Measurements from ENCODE around the gene AJAP1. TPM values are rescaled to one million over a fixed set of nuclear protein-coding genes. Genes with fewer than 3 reads are reported as not detected.

AJAP1 gene
- total RNA-seq, 2 donors from 2014 or later = 0.04 to 0.08 TPM

DNA sequence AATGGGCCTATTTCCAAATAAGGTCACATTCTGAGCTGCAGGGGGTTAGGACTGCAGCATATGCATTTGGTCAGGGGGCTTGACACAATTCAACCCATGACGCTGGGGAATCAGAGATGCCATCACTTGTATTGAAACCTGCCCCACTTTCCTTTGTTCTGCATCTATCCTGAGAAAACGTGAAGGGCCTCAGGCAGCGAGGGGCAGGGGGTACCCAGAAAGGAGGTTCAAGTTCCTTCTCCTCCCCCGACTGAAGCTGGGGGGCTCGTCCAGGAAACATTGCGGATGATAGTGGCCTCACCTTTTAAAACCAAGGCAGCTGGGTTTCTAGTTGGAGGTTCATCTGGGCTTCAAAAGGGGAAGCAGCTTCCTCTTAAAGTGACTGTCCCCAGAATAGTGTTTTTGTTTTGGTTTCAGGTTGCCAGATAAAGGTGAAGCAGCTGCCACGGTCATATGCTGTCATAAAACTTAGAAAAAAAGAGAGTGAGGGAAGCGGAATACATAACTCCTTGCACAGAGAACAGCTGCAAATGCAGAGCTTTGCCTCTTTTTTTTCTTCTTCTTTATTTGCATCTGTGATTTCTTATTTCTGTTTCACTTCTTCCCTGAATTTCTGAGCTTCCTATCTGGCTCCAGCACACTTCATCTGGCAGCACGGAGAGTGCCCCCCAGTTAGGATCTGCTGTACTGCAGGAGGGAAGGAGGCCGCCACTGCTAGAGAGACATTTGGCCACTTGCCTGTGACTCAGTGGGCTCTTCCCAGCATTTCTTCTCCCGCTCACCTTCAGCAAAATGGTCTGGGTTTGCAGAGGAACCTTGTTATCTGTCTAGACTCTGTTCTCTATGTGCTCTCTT lies 142.0 kb downstream of the AJAP1 start:
- Histone ChIP-seq H3K4me3 (no peak overlapping the region), H3K27ac (no peak overlapping the region), H3K4me1 (no peaks in the 10 kb centered on the region), H3K36me3 (no peaks in the 10 kb centered on the region), H3K27me3 (no peaks in the 10 kb centered on the region), H3K9me3 (no peaks in the 10 kb centered on the region)
- no peak for DNase-seq (ENCODE audit: low spot score)
- TF ChIP-seq, protein P1, sequence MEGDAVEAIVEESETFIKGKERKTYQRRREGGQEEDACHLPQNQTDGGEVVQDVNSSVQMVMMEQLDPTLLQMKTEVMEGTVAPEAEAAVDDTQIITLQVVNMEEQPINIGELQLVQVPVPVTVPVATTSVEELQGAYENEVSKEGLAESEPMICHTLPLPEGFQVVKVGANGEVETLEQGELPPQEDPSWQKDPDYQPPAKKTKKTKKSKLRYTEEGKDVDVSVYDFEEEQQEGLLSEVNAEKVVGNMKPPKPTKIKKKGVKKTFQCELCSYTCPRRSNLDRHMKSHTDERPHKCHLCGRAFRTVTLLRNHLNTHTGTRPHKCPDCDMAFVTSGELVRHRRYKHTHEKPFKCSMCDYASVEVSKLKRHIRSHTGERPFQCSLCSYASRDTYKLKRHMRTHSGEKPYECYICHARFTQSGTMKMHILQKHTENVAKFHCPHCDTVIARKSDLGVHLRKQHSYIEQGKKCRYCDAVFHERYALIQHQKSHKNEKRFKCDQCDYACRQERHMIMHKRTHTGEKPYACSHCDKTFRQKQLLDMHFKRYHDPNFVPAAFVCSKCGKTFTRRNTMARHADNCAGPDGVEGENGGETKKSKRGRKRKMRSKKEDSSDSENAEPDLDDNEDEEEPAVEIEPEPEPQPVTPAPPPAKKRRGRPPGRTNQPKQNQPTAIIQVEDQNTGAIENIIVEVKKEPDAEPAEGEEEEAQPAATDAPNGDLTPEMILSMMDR (IDR thresholded peaks at IDR 0.05) = no peak

DNA sequence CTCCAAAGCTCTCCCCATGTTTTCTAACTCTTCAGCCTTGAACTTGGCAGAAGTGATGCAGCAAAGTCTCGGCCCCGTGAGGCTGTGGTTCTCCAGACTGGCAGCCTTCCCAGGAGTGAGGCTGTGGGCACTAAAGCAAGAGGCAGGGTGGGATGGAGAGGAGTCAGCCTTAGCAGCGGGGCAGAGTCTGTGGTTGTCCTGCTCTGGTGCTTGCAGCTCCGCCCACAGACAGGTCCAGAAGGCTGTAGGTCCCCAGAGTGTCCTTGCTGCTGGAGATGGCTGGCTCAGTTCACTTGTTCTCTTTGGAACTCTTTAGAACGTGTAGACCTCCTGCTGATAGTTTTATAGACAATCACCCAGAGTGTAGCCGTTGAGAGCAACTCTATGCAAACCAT lies 142.6 kb downstream of the AJAP1 start:
- no peak for DNase-seq (ENCODE audit: low spot score)
- TF ChIP-seq, protein P1 (IDR thresholded peaks at IDR 0.05) = no peak

DNA sequence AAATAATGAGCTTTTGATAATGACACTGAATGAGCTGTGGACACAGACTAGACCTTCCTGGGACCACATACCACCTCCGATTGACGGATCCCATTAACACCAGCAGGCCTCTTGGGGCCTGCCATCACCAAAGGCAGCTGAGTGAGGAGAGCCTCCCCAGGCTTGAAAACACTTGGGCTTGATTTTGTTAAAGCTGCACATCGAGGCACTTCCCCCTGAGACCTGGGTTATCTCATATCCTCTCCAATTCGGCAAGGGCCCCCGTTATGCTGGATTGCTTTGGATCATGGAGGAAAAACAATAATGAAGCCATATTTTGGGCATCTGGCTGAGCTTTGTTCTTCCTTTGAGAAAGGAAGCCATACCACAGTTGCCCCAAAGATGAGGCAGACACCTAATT lies 143.0 kb downstream of the AJAP1 start:
- Histone ChIP-seq H3K4me1 (no peaks in the 10 kb centered on the region), H3K27ac (no peak overlapping the region), H3K27me3 (no peaks in the 10 kb centered on the region), H3K4me3 (no peak overlapping the region), H3K36me3 (no peaks in the 10 kb centered on the region), H3K9me3 (no peaks in the 10 kb centered on the region)
- DNase-seq (ENCODE audit: low spot score) = no peak
- TF ChIP-seq, protein P1 (IDR thresholded peaks at IDR 0.05) = no peak

More for the DNA sequence above, 142.6 kb downstream of the AJAP1 start:
- H3K36me3 ChIP-seq = no peaks in the 10 kb centered on the region
- H3K4me1 ChIP-seq = no peaks in the 10 kb centered on the region
- no peak overlapping the region for H3K27ac ChIP-seq
- no peaks in the 10 kb centered on the region for H3K9me3 ChIP-seq
- no peak overlapping the region for H3K4me3 ChIP-seq
- H3K27me3 ChIP-seq = no peaks in the 10 kb centered on the region

DNA sequence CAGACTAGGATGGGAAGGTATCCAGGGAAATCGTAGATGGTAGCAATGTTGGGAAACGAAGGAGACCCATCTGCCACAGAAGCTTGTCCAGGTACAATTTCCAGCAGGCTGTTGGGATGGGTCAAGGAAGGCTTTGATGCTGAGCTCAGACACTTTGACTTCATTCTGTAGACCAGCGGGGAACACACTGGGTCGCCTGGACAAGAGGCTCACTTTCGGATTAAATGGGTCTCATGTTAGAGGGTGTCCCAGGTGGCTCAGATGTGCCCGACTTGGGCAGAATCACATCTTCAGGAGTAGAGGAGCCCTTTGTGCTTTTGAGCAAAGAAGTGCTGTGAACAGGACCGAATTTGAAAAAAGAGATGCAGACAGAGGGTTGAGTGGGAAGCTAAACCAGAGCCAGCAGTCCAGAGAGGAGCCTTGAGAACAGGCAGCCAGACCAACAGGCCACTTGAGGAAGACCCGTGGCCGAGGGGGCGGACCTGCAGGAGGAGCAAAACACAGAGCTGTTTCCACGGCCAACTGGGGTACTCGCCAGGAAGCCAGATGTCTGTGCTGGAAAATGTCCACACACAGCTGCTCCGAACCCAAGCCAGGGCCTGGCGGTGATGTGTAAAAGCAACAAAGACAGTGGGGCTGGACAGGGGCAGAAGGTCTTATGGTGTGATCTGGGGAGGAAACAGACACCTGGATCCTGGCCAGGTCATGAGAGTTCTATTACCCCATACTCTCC lies 146.9 kb downstream of the AJAP1 start:
- no peak for DNase-seq (ENCODE audit: low spot score)
- H3K27ac ChIP-seq = no peak overlapping the region

DNA sequence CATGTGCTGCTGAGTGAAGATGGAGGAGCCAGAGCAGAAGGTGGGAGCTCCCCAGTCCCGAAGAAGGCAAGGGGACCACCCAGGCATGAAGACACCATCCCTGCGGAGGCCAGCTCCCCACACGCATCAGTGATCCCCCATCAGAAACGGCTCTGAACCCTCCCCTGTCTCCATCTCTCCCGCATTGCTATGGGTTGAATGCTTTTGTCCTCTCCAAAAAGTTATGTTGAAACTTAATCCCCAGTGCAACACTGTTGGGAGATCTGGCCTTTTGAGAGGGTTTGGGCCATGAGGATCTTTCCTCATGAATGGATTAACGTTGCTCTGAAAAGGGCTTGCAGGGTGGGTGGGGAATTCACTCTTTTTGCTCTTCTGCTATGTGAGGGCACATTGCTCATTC lies 147.6 kb downstream of the AJAP1 start:
- TF ChIP-seq, protein P1 (IDR thresholded peaks at IDR 0.05) = no peak

More for the DNA sequence above, 146.9 kb downstream of the AJAP1 start:
- H3K27me3 ChIP-seq = no peaks in the 10 kb centered on the region
- H3K4me3 ChIP-seq = no peak overlapping the region
- H3K9me3 ChIP-seq = no peaks in the 10 kb centered on the region
- TF ChIP-seq, protein P1 (IDR thresholded peaks at IDR 0.05) = no peak
- no peaks in the 10 kb centered on the region for H3K4me1 ChIP-seq
- no peaks in the 10 kb centered on the region for H3K36me3 ChIP-seq

More for the DNA sequence above, 147.6 kb downstream of the AJAP1 start:
- DNase-seq (ENCODE audit: low spot score) = no peak
- no peak overlapping the region for H3K4me3 ChIP-seq
- H3K27ac ChIP-seq = no peak overlapping the region
- no peaks in the 10 kb centered on the region for H3K27me3 ChIP-seq
- H3K9me3 ChIP-seq = no peaks in the 10 kb centered on the region
- H3K4me1 ChIP-seq = no peaks in the 10 kb centered on the region
- no peaks in the 10 kb centered on the region for H3K36me3 ChIP-seq
